Naive B cell (primary cell): ENCODE results near the gene PDZRN4. TPM values are rescaled to one million over a fixed set of nuclear protein-coding genes. Genes with fewer than 3 reads are reported as not detected.
"Not testable (repeated sequence)": the region's sequence is repeated elsewhere in the genome, so short reads cannot be mapped to it uniquely, and the experiment has no call there.

Experiments
- ATAC-seq, 2 donors: fragments of 150-1000 bp; cut with Tn5 transposase; 2 replicates each; pipeline ENCODE4 v1.10.0; 2021; ENCODE audit warnings: low read depth in 2 of 2, mild to moderate bottlenecking in 2 of 2, moderate library complexity in 2 of 2
- DNase-seq: peaks from one replicate; pipeline ENCODE4 v3.0.0; 2022
- H3K27ac Mint-ChIP-seq, 6 donors: one replicate each; pipeline ENCODE4 v1.8.0; 2020 to 2022; ENCODE audit warnings: mild to moderate bottlenecking in 6 of 6, mixed read lengths in 6 of 6, moderate library complexity in 5 of 6, inconsistent platforms in 2 of 6
- H3K27me3 Mint-ChIP-seq, 3 donors: one replicate each; pipeline ENCODE4 v1.8.0; 2021 to 2022; ENCODE audit warnings: mixed read lengths in 3 of 3, mild to moderate bottlenecking in 1 of 3
- H3K36me3 Mint-ChIP-seq, 2 donors: one replicate each; pipeline ENCODE4 v1.8.0; 2020 to 2022; ENCODE audit warnings: mixed read lengths in 2 of 2, inconsistent platforms in 1 of 2, mild to moderate bottlenecking in 1 of 2
- H3K4me1 Mint-ChIP-seq, 3 donors: one replicate each; pipeline ENCODE4 v1.8.0; 2020 to 2022; ENCODE audit warnings: mixed read lengths in 3 of 3, inconsistent platforms in 1 of 3, mild to moderate bottlenecking in 1 of 3, moderate library complexity in 1 of 3
- H3K4me3 Mint-ChIP-seq, 8 donors: one replicate each; pipeline ENCODE4 v1.8.0; 2020 to 2022; ENCODE audit warnings: mild to moderate bottlenecking in 8 of 8, mixed read lengths in 8 of 8, moderate library complexity in 8 of 8, inconsistent platforms in 2 of 8
- H3K9me3 Mint-ChIP-seq, 7 donors: one replicate each; pipeline ENCODE4 v1.8.0; 2020 to 2022; ENCODE audit warnings: mixed read lengths in 7 of 7, mild to moderate bottlenecking in 5 of 7, inconsistent platforms in 2 of 7, moderate library complexity in 1 of 7
- polyA plus RNA-seq, 6 donors: library from polyadenylated mRNA; unstranded; fragments of 300-500 nt; fragmentation: Illumina TruSeq; gene quantifications; one replicate each; pipeline ENCODE4 v1.2.3, GENCODE V29; 2021; ENCODE audit warnings: low read depth in 6 of 6

PDZRN4 gene
- polyA plus RNA-seq, 6 donors from 2014 or later = not detected

DNA sequence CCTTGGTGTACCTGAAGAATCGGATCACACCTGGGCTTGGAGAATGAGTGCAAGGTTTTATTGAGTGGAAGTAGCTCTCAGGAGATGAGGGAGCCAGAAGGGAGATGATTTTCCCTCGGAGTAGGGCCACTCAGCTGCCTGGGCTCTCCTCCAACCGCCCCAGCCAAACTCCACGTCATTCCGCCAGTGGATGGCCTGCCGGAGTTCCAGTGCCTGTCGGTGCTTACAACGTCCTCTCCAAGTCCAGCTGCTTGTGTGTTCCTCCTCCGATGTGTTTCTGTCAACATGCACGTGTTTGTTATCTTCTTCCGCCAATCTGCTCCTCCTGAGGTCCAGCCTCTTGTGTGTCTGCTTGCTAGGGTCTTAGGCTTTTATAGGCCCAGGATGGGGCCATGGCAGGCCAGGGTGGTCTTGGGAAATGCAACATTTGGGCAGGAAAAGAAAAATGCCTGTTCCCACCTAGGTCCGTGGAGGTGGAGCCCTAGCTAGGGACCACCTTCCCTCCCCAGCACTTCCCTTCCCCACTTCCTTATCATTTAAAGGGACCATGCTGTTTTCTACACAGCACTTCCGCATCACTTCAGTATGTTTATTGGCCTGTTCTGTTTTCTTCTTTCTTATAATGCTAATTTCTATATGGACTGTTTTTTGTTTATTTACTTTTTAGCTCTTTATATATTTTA, 343.2 kb downstream of the PDZRN4 start:
- Mint-ChIP-seq H3K27me3 (no peaks in the 10 kb centered on the region), H3K4me3 (no peak overlapping the region)
- no peak for DNase-seq

DNA sequence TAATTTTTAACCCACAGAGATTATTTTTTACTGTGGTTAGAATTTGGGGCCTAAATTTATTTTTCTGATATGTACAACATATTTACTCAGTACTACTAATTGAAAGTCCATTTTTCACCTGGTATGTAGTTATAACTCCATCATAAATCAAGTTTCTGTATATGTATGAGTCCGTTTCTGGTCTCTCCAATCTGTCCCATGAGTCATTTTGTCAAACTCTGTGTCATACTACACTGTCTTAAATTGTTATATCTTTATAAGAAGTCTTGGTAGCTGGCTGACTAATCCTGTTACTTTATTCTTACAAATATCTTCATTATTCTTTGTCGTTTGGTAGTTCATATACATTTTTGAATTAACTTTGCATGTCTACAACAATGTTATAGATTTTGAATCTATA, 344.0 kb downstream of the PDZRN4 start:
- H3K4me3 Mint-ChIP-seq = no peak overlapping the region
- ATAC-seq = no peak
- H3K36me3 Mint-ChIP-seq = no peaks in the 10 kb centered on the region
- H3K27me3 Mint-ChIP-seq = no peaks in the 10 kb centered on the region
- no peaks in the 10 kb centered on the region for H3K4me1 Mint-ChIP-seq
- no peaks in the 10 kb centered on the region for H3K9me3 Mint-ChIP-seq
- H3K27ac Mint-ChIP-seq = no peak overlapping the region
- DNase-seq = no peak

More for the DNA sequence above, 343.2 kb downstream of the PDZRN4 start:
- H3K9me3 Mint-ChIP-seq = no peaks in the 10 kb centered on the region
- H3K4me1 Mint-ChIP-seq = no peaks in the 10 kb centered on the region
- no peak for ATAC-seq
- peak overlapping the region in 1 of 6 donors; percentile 53 for H3K27ac Mint-ChIP-seq
- H3K36me3 Mint-ChIP-seq = no peaks in the 10 kb centered on the region

DNA sequence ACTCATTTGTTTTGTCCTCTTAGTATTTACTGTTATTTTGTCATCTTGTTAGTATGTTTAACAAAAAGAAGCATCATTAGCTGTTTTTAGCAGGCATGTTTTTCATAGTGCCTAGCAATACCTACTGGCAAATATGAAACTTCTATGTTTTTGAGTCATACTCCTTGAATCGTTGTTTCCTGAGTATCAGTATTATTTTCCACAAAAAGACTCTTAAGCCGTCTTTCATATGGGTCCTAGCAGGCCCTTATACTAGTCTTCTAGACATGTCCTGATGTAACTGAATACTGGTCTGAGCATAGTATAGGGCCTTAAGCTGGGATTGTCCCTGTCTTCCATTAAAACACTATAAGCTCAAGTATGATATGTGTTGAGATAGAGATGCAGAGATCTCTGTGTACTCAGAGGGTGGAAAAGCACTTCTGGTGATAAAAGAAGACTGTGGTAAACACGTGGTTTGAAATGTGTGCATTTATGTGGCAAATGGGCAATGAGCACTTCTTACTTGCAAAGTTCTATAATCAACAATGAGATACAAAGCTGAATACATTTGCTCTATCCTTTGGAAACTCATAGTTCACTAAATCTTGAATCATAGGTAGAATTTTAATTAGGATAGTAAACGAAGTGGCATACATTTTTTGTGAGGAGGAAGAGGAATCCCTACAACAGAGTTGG, 348.8 kb downstream of the PDZRN4 start:
- Mint-ChIP-seq H3K4me3 (no peak overlapping the region), H3K4me1 (no peaks in the 10 kb centered on the region), H3K27ac (peak overlapping the region in 1 of 6 donors; percentile 73), H3K9me3 (peaks cover 0 to 4% (median 0%) of the 10 kb centered on the region in 7 donors), H3K27me3 (peaks cover 0 to 8% (median 0%) of the 10 kb centered on the region in 3 donors), H3K36me3 (no peaks in the 10 kb centered on the region)
- ATAC-seq = no peak
- DNase-seq = no peak

DNA sequence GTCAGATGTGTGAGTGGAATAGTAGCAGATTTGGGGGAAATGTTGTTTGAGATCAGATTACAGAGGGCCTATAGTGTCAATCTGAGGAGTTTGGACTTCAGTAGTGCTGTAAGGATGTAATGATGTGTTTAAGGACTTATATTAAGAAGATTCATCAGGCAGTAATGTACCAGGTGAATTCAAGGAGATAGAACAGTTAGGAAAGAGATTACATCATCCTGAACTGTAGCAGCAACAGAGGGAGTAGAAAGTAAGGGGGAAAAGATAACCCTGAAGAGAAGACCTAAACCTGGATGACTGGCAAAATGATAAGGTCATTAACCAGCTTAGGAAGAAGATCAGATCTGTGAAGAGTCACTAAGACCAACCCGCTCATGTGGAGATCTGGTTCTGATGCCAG, 349.4 kb downstream of the PDZRN4 start:
- H3K4me1 Mint-ChIP-seq = no peaks in the 10 kb centered on the region
- ATAC-seq = no peak
- H3K36me3 Mint-ChIP-seq = no peaks in the 10 kb centered on the region
- H3K27ac Mint-ChIP-seq = no peak overlapping the region
- DNase-seq = no peak
- peaks cover 0 to 8% (median 0%) of the 10 kb centered on the region in 3 donors for H3K27me3 Mint-ChIP-seq
- peaks cover 0 to 4% (median 0%) of the 10 kb centered on the region in 7 donors for H3K9me3 Mint-ChIP-seq
- H3K4me3 Mint-ChIP-seq = no peak overlapping the region

DNA sequence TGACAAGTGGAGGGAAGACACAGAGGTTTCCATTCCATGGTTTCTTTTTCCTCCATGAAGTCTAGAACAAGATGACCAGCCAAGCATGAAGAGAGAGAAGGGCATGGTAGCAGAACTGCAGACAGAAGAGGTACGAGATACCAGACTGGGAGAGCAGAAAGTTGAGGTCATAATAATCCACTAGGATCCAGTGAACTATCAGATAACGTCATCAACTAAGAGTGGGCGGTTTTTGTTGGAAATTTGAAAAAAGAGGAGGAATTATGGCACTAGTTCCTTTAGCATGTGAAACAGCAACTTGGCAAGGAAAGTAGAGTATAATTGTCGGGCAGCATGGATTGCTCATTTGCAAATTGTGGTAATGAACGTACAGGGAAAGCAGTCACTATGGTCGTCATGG, 357.6 kb downstream of the PDZRN4 start:
- no peak overlapping the region for H3K27ac Mint-ChIP-seq
- ATAC-seq = no peak
- H3K27me3 Mint-ChIP-seq = peaks cover 0 to 16% (median 0%) of the 10 kb centered on the region in 3 donors
- H3K9me3 Mint-ChIP-seq = peaks cover 0 to 4% (median 0%) of the 10 kb centered on the region in 7 donors
- H3K4me3 Mint-ChIP-seq = no peak overlapping the region
- no peaks in the 10 kb centered on the region for H3K36me3 Mint-ChIP-seq
- no peak for DNase-seq
- H3K4me1 Mint-ChIP-seq = no peaks in the 10 kb centered on the region

DNA sequence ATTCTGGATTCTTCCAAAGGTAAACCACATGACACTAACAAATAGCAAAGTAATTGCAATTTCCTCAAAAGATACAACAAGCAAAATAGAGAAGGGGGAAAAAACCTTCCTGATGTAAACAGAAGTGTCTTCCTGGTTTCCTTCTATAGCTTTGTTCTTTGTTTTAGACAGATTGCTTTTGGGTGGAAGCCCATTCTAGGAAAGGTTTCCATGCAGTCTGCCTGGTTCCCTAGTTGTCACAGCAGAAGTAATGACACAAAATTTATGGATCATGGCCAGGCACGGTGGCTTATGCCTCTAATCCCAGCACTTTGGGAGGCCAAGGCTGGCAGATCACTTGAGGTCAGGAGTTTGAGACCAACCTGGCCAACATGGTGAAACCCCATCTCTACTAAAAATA, 359.0 kb downstream of the PDZRN4 start:
- H3K4me1 Mint-ChIP-seq, H3K36me3 Mint-ChIP-seq, DNase-seq, H3K9me3 Mint-ChIP-seq, H3K27ac Mint-ChIP-seq, H3K27me3 Mint-ChIP-seq, ATAC-seq, H3K4me3 Mint-ChIP-seq: not testable (repeated sequence)

DNA sequence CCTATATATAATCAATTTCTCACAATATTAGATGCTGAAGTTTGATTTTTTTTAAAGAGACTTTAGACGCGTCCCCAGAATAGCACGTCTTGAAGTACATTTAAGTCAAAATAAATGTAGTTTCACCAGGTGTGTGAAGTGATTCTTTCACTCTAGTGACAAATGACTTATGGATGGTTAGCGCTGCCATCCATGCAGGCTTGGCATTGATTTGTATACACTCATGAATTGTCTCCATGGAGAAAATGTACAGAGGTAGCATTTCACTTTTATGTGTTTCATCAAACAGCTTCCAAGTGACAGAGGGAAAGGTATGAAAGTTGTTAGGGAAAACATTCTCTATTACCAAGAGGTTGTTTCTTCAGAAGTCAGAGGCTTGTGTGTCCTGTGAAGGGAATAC, 360.8 kb downstream of the PDZRN4 start:
- ATAC-seq = no peak
- Mint-ChIP-seq H3K4me1 (no peaks in the 10 kb centered on the region), H3K27ac (no peak overlapping the region), H3K4me3 (no peak overlapping the region), H3K9me3 (no peaks in the 10 kb centered on the region), H3K27me3 (peaks cover 0 to 7% (median 0%) of the 10 kb centered on the region in 3 donors), H3K36me3 (no peaks in the 10 kb centered on the region)
- no peak for DNase-seq

DNA sequence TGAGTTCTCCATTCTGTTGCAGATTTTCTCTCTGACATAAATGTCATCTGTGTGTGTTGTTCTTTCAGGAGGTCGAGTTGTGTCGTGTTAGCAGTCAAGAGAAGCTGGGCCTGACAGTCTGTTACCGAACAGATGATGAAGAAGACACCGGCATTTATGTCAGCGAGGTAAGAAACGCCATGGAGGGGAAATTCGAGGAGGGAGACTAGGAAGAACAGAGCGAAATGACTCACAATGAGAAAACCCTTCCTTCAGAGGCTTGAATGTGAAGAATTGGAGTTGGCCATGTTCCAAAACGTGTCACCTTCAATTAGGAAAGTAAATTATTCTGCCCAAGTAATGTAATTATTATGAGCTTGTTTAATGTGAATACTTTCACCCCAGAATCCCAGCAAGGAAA, 364.5 kb downstream of the PDZRN4 start:
- ATAC-seq (no peak), DNase-seq (no peak)
- Mint-ChIP-seq H3K27me3 (peaks cover 0 to 7% (median 0%) of the 10 kb centered on the region in 3 donors), H3K9me3 (no peaks in the 10 kb centered on the region), H3K36me3 (no peaks in the 10 kb centered on the region), H3K27ac (no peak overlapping the region), H3K4me1 (no peaks in the 10 kb centered on the region), H3K4me3 (no peak overlapping the region)

DNA sequence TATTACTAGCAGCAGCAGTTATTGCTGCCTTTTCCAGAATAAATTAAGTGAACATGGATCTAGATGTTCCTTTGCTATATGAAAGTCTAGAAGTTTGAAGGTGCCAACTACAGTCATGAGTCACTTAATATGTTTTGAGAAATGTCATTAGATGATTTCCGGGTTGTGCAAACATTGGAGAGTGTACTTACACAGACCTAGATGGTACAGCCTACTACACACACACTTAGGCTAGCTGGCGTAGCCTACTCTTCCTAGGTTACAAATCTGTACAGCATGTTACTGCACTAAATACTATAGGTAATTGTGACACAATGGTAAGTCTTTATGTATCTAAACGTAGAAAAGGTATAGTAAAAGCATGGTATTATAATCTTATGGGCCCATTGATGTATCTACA, 368.1 kb downstream of the PDZRN4 start:
- no peak overlapping the region for H3K4me3 Mint-ChIP-seq
- H3K9me3 Mint-ChIP-seq = no peaks in the 10 kb centered on the region
- ATAC-seq (no peak), DNase-seq (no peak)
- peaks cover 0 to 7% (median 0%) of the 10 kb centered on the region in 3 donors for H3K27me3 Mint-ChIP-seq
- H3K36me3 Mint-ChIP-seq = no peaks in the 10 kb centered on the region
- H3K4me1 Mint-ChIP-seq = no peaks in the 10 kb centered on the region
- H3K27ac Mint-ChIP-seq = no peak overlapping the region

DNA sequence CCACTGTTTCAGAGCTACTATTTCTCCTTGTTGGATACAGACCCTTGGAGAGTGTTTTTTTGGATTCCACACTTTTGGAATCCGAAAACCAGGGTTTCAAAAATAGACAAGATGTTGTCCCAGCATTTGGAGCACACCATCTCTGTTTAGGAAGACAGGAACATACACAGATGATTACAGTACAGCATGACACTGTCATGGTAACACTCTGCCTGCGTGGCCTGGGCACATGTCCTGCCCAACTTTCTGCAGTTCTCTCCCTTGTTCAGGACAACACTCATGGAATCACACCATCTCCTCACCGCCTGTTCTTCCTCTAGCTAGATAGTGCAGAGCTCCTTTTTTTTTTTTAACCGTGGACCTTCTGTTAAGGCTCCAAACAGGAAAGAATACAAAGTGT, 369.2 kb downstream of the PDZRN4 start:
- Mint-ChIP-seq H3K9me3 (no peaks in the 10 kb centered on the region), H3K4me1 (no peaks in the 10 kb centered on the region), H3K27ac (no peak overlapping the region), H3K4me3 (no peak overlapping the region), H3K36me3 (no peaks in the 10 kb centered on the region), H3K27me3 (peaks cover 0 to 5% (median 0%) of the 10 kb centered on the region in 3 donors)
- DNase-seq (no peak), ATAC-seq (no peak)

DNA sequence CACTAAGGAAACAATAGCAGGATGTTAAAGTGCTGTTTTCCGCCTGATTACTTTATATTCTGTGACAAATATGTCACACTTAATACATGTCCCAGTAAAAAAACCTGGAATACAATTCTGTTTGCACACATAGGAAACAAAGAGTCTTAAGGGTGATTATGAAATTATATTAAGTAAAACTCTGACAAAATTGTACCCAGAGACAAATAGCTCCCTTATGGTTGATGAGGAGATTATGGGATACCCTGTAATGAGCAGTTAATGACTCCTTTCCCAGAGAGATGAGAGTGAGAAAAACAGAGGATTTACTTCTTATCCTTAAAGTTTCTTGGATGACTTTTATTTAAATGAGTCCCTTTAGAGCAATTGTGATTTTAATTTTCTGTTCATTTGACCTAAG, 370.6 kb downstream of the PDZRN4 start:
- Mint-ChIP-seq H3K9me3 (no peaks in the 10 kb centered on the region), H3K27me3 (no peaks in the 10 kb centered on the region), H3K36me3 (no peaks in the 10 kb centered on the region), H3K4me1 (no peaks in the 10 kb centered on the region), H3K4me3 (no peak overlapping the region), H3K27ac (no peak overlapping the region)
- no peak for ATAC-seq
- no peak for DNase-seq

DNA sequence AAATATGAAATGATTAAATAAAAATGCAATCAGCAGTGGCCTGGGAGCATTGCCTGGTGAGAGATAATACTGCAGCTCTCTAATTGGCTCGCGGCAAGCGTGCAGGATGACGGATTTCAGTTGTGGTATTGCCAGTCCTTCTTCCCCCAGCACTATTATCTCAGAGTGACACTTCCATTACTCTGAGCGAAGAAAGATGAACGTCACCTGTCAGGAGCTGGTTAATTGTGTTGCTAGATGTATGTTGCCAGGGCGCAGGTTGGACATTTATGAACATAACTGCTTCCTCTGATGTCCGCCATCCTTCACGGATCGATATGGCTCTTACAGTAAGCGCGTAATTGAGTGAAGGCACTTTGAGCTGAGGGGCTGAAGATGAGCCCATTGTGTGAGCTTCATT, 374.9 kb downstream of the PDZRN4 start:
- no peaks in the 10 kb centered on the region for H3K9me3 Mint-ChIP-seq
- H3K4me3 Mint-ChIP-seq = no peak overlapping the region
- H3K36me3 Mint-ChIP-seq = no peaks in the 10 kb centered on the region
- ATAC-seq (no peak), DNase-seq (no peak)
- H3K27ac Mint-ChIP-seq = no peak overlapping the region
- H3K27me3 Mint-ChIP-seq = no peaks in the 10 kb centered on the region
- H3K4me1 Mint-ChIP-seq = no peaks in the 10 kb centered on the region

DNA sequence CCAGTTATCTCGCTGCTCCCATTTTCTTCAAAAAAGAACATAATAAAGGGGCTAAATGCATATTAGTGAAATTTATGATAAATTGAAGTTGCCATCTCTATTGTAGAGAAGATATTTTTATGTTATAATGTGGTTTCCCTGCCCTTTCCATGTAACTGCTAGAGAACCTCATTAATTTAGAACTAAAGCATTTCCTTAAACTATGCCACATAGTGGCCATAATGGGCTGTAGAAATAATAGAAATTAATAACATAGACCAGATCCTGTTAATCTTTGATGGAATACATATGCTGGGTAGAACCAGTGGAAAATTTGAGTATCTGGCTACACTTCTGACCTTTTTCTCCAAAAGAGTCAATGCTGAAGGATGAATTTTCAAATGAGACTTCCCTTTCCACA, 376.7 kb downstream of the PDZRN4 start:
- Mint-ChIP-seq H3K4me1 (no peaks in the 10 kb centered on the region), H3K27ac (no peak overlapping the region), H3K9me3 (no peaks in the 10 kb centered on the region), H3K36me3 (no peaks in the 10 kb centered on the region), H3K27me3 (no peaks in the 10 kb centered on the region), H3K4me3 (no peak overlapping the region)
- no peak for ATAC-seq
- no peak for DNase-seq

DNA sequence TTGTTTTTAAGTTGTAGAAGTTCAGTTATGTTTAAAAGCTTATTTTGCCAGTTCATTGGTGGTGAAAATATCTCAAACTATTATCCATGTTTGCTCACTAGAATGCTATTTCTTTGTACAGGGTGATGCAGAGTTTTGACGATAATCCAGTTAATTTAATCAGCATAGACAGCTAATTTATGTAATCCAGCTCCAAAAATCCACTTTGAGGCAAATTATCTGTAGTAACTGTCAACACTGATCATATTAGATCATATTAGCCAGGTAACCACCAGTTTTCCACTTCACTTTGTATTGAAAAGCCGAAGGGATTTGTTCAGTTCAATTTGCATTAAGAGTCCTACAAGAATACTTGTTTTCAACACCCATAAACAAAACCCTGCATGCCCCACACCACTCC, 378.6 kb downstream of the PDZRN4 start:
- Mint-ChIP-seq H3K4me3 (no peak overlapping the region), H3K9me3 (no peaks in the 10 kb centered on the region), H3K4me1 (no peaks in the 10 kb centered on the region), H3K27ac (no peak overlapping the region), H3K27me3 (no peaks in the 10 kb centered on the region), H3K36me3 (no peaks in the 10 kb centered on the region)
- ATAC-seq (no peak), DNase-seq (no peak)
